ENCODE data around the gene INO80C. TPM values are rescaled to one million over a fixed set of nuclear protein-coding genes. Genes with fewer than 3 reads are reported as not detected.

INO80C gene
- total and polyA plus RNA-seq, 2 of the 4 experiments (the other 2 are of a cell fraction) = 5.6 to 17.1 TPM

DNA sequence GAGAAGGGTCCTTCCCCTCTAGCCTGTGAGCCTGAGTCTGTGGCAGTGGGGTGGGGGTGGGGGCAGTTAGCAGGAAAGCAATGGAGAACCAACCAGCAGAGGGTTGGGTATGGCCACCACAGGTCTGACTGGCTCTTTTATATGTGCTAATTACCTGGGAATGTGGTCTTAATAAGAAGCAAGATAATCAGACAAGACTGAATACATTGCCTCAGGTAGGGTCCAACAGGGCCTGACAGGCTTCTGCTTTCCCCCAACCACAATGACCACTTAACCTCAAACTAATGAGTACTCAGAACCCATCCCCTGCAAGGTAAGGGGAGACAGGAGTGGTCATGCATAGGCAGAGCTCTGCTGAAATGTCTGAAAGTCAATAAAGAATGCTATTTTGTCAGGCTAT lies 44.6 kb upstream of the INO80C start:
- no peak overlapping the region for H3K27ac ChIP-seq (ENCODE audit: insufficient read depth, low read length)
- no peak overlapping the region for H2AK5ac ChIP-seq (ENCODE audit: low read depth, low read length)
- H3K27me3 ChIP-seq (ENCODE audit: control insufficient read depth, insufficient read depth, low read length) = peaks cover 9% of the 10 kb centered on the region
- H3K4me1 ChIP-seq (ENCODE audit: control insufficient read depth, insufficient read depth, low read length) = no peaks in the 10 kb centered on the region
- H3K9me3 ChIP-seq (ENCODE audit: control insufficient read depth, insufficient read depth, low read length) = no peaks in the 10 kb centered on the region
- no peak overlapping the region for H3K4me2 ChIP-seq (ENCODE audit: low read depth, low read length)
- no peak overlapping the region for H3K9ac ChIP-seq (ENCODE audit: low read depth, low read length)
- H2BK120ac ChIP-seq (ENCODE audit: low read depth, low read length) = no peak overlapping the region
- no peak overlapping the region for H3K4ac ChIP-seq (ENCODE audit: low read depth, low read length)
- dilution Hi-C loops (cut with HindIII; ENCODE audit: low sequenced_read_pairs, unreplicated experiment) = no loop called here
- intact Hi-C loops (cut with micrococcal nuclease) = no loop called here
- H3K36me3 ChIP-seq (ENCODE audit: control insufficient read depth, insufficient read depth, low read length) = no peaks in the 10 kb centered on the region
- no peak overlapping the region for H3K4me3 ChIP-seq (ENCODE audit: insufficient read depth, low read depth, low read length)
- BruUV-seq (replicated peaks) = no TSS peak
- H3K9me1 ChIP-seq (ENCODE audit: insufficient read depth, low read length) = no peaks in the 10 kb centered on the region
- H2AK9ac ChIP-seq (replicated peaks; ENCODE audit: low read depth, low read length, poor library complexity) = no peak overlapping the region
- no peak overlapping the region for H2BK5ac ChIP-seq (ENCODE audit: low read depth, low read length, poor library complexity, severe bottlenecking)
- CTCF ChIA-PET = no interaction called here
- no peak overlapping the region for H4K8ac ChIP-seq (ENCODE audit: low read depth in 2 of 2, low read length in 2 of 2)
- H4K20me1 ChIP-seq (ENCODE audit: insufficient read depth, low read length) = no peaks in the 10 kb centered on the region
- H3K23ac ChIP-seq (ENCODE audit: low read depth, low read length) = no peak overlapping the region
- no peak overlapping the region for H3K56ac ChIP-seq (ENCODE audit: extremely low read depth, insufficient read depth, low read length)
- in situ Hi-C loops (cut with MboI; ENCODE audit: low sequenced_read_pairs) = no loop called here
- H3K79me1 ChIP-seq (ENCODE audit: low read depth in 1 of 2, low read length in 2 of 2) = no peaks in the 10 kb centered on the region
- no peak overlapping the region for H4K5ac ChIP-seq (ENCODE audit: low read depth, low read length)
- H2BK15ac ChIP-seq (ENCODE audit: low read depth, low read length) = no peak overlapping the region
- H2AFZ ChIP-seq (replicated peaks; ENCODE audit: low read length, poor library complexity) = no peak overlapping the region
- no peak for TF ChIP-seq BHLHE40 (IDR thresholded peaks at IDR 0.05; ENCODE audit: low read depth, low read length)
- TF ChIP-seq, protein P1, sequence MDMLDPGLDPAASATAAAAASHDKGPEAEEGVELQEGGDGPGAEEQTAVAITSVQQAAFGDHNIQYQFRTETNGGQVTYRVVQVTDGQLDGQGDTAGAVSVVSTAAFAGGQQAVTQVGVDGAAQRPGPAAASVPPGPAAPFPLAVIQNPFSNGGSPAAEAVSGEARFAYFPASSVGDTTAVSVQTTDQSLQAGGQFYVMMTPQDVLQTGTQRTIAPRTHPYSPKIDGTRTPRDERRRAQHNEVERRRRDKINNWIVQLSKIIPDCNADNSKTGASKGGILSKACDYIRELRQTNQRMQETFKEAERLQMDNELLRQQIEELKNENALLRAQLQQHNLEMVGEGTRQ (IDR thresholded peaks at IDR 0.05; ENCODE audit: low read depth, low read length) = no peak
- no peak for TF ChIP-seq CEBPB (IDR thresholded peaks at IDR 0.05; ENCODE audit: low read depth, low read length)
- TF ChIP-seq MAZ (IDR thresholded peaks at IDR 0.05; ENCODE audit: borderline replicate concordance, low read depth, low read length) = no peak
- TF ChIP-seq FOS (IDR thresholded peaks at IDR 0.05; ENCODE audit: low read depth, low read length) = no peak
- no peak for TF ChIP-seq RFX5 (IDR thresholded peaks at IDR 0.05; ENCODE audit: low read depth, low read length)
- TF ChIP-seq, protein P2, sequence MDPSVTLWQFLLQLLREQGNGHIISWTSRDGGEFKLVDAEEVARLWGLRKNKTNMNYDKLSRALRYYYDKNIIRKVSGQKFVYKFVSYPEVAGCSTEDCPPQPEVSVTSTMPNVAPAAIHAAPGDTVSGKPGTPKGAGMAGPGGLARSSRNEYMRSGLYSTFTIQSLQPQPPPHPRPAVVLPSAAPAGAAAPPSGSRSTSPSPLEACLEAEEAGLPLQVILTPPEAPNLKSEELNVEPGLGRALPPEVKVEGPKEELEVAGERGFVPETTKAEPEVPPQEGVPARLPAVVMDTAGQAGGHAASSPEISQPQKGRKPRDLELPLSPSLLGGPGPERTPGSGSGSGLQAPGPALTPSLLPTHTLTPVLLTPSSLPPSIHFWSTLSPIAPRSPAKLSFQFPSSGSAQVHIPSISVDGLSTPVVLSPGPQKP (IDR thresholded peaks at IDR 0.05; ENCODE audit: borderline replicate concordance, low read depth, low read length) = no peak
- TF ChIP-seq SMC3 (IDR thresholded peaks at IDR 0.05; ENCODE audit: low read depth, low read length) = no peak
- TF ChIP-seq CHD1 (IDR thresholded peaks at IDR 0.05; ENCODE audit: low read depth, low read length) = no peak
- TF ChIP-seq POLR2A (IDR thresholded peaks at IDR 0.05; ENCODE audit: low read depth, low read length) = no peak
- no peak for TF ChIP-seq NFE2L2 (IDR thresholded peaks at IDR 0.05; ENCODE audit: low read depth, low read length)
- no peak for TF ChIP-seq MAFK (IDR thresholded peaks at IDR 0.05; ENCODE audit: low read depth, low read length)
- TF ChIP-seq, protein P3, sequence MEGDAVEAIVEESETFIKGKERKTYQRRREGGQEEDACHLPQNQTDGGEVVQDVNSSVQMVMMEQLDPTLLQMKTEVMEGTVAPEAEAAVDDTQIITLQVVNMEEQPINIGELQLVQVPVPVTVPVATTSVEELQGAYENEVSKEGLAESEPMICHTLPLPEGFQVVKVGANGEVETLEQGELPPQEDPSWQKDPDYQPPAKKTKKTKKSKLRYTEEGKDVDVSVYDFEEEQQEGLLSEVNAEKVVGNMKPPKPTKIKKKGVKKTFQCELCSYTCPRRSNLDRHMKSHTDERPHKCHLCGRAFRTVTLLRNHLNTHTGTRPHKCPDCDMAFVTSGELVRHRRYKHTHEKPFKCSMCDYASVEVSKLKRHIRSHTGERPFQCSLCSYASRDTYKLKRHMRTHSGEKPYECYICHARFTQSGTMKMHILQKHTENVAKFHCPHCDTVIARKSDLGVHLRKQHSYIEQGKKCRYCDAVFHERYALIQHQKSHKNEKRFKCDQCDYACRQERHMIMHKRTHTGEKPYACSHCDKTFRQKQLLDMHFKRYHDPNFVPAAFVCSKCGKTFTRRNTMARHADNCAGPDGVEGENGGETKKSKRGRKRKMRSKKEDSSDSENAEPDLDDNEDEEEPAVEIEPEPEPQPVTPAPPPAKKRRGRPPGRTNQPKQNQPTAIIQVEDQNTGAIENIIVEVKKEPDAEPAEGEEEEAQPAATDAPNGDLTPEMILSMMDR (conservative IDR thresholded peaks at IDR 0.05; ENCODE audit: low read depth, low read length) = no peak
- no peak for TF ChIP-seq RCOR1 (IDR thresholded peaks at IDR 0.05; ENCODE audit: insufficient replicate concordance, low read length)
- no peak for TF ChIP-seq RAD21 (IDR thresholded peaks at IDR 0.05; ENCODE audit: low read length)
- TF ChIP-seq MXI1 (IDR thresholded peaks at IDR 0.05; ENCODE audit: borderline replicate concordance, low read depth, low read length) = no peak
- H2BK20ac ChIP-seq (ENCODE audit: low read depth, low read length) = no peak overlapping the region
- H4K91ac ChIP-seq (ENCODE audit: insufficient read depth, low read depth, low read length) = no peak overlapping the region
- ATAC-seq (ENCODE audit: low read depth) = no peak
- POLR2A ChIA-PET (ENCODE audit: unreplicated experiment) = no interaction called here
- no peak overlapping the region for H3K14ac ChIP-seq (replicated peaks; ENCODE audit: low read depth, low read length)
- H3K18ac ChIP-seq (ENCODE audit: low read depth, low read length) = no peak overlapping the region
- no peak for DNase-seq

Measured in IMR-90 (cell line).